HG03280 (cell line): ENCODE measurements around the gene SLC2A3.
"Not testable (repeated sequence)": the region's sequence is repeated elsewhere in the genome, so short reads cannot be mapped to it uniquely, and the experiment has no call there.

Source experiments
- ATAC-seq: cut with Tn5 transposase; IDR thresholded peaks from one replicate; pipeline ENCODE4 v1.9.1; 2021; ENCODE audit warnings: mild to moderate bottlenecking, moderate library complexity; ENCODE audit not compliant: unreplicated experiment

SLC2A3 gene

DNA sequence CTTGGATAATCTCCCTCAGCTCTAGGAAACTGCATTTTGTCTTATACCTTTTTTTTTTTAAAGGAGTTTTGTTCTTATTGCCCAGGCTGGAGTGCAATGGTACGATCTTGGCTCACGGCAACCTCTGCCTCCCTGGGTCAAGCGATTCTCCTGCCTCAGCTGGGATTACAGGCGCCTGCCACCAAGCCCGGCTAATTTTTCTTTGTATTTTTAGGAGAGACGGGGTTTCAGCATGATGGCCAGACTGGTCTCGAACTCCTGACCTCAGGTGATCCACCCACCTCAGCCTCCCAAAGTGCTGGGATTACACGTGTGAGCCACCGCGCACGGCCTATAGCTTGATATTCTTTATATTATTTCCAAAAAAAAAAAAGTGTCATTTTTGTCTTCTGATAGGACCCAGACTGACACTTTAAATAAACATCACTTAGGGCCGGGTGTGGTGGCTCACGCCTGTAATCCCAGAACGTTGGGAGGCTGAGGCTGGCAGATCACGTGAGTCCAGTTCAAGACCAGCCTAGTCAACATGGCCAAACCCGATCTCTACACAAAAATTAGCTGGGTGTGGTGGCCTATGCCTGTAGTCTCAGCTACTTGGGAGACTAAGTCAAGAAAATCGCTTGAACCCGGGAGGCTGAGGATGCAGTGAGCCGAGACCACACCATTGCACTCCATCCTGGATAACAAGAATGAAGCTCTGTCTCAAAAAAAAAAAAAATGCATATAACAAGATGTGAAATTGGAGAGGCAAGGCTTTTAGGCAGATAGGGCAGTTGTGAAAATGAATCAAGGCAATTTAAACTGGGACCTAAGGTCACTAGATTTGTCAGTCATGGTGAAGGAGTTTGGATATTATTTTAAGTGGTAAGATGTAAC is 18.4 kb downstream of the SLC2A3 start:
- no peak for ATAC-seq

DNA sequence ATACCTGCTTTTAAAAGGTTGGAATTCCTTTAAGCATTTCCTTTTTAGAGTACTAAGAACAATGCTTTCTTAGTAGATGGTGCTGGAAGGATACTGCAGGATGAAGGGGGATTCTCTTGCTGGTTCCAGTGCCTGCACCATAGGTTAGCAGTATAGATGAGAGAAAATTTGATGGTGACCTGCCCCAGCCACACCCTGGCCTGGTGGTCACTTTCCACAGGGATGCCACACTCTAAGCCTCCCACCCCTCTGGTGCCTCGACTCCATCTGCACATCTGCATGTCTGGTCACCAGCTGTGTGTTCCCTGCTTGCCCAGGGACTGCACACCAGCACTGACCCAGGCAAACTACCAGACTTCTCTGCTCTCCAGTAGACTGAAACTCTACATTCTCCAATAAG is 19.1 kb downstream of the SLC2A3 start:
- no peak for ATAC-seq

DNA sequence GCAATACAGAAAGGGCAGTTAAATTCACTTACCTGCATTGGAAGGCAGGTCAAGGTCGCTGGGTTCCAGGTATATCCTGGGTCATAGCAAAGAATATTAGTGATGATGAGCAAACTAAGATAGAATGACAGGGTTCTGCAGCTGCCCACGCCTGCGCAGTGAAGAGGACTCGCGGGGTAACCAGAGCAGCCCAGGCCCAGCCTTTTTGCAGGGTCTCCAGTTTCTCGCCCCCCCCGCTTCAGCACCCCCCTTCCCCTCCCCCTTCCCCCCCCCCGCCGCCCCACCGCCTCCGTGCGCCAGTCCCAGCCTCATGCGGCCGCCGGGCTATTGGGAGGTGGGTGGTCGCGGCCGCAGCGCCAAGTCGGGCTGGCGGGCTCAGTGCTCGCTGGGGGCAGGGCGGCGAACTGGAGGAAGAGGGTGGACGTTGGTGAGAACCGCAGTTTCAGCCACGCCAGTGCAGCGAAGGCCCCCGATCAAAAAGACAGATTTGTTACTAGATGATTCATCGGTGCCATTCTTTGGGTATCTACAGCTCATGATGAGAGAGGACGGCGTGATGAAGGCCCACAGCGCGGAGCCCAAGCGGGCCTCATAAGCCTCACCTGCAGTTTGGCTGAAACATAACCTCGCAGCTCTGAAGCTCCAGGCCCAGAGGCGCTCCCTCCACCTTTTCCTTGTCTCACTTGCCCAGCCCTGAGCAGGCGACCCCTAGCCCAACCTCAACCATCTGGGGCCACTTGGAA is 20.2 kb downstream of the SLC2A3 start:
- no peak for ATAC-seq

DNA sequence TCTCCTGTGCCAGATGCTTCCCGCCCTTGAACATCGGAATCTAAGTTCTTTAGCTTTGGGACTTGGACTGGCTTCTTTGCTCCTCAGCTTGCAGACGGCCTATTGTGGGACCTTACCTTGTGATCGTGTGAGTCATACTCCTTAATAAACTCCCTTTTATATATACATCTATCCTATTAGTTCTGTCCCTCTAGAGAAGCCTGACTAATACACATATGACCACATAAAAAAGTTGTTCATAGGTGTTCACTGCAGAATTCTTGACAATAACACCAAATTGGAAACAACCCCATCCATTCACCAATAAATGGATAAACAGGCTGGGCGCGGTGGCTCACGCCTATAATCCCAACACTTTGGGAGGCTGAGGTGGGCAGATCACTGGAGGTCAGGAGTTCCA is 25.9 kb downstream of the SLC2A3 start:
- ATAC-seq = not testable (repeated sequence)

DNA sequence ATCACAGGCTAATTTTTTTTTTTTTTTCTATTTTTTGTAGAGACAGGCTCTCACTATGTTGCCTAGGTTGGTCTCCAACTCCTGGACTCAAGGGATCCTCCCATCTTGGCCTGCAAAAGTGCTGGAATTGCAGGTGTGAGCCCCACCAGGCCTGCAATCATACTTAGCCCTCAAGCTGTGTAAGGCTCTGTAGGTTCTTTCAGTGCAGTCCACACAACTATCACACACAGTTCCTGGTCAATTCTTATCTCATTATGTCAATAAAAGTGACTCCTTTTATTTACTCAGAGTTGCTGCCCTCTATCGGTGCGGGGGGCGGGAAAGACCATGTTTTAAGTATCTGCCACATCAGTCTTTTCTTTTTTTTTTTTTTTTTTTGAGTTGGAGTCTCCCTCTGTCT is 29.0 kb downstream of the SLC2A3 start:
- ATAC-seq = no peak

DNA sequence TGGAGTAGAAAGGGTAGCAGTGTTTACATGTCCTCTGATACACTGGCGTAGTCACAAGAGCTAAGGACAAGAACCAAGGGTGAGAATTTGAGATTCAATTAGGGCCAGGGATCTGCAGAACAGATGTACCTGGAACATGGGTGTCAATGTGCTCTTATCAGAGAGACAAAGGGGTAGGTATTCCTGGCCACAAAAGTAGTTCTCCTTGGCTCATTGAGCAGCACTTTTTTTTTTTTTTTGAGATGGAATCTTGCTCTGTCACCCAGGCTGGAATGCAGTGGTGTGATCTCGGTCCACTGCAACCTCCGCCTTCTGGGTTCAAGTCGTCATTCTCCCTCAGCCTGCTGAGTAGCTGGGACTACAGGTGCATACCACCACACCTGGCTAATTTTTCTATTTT is 29.7 kb downstream of the SLC2A3 start:
- ATAC-seq = not testable (repeated sequence)

DNA sequence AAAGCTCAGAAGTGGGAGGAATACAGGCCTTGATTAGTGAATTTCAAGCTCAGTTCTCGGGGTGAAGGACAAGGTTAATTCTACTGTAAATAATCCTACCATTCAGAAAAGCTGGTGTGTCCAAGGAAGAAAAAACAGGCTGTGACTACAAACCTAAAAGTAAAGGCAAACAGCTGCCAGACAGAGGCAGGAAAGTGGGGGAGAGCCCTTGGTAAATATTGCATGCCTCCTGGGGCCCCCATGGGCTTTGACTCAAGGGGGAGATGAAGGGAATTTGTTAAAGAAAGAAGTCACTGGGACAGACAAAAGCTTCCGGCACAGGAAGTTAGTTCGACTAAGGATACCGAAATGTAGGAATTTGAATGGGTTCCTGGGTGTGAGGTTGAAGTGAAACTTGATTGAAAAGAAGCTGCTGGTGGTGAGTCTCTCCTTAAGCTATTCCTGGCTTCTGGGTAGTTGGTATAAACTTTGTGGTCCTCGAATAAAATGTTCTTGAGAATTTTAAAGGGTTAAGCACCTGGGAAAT is 30.3 kb downstream of the SLC2A3 start:
- ATAC-seq = not testable (repeated sequence)

DNA sequence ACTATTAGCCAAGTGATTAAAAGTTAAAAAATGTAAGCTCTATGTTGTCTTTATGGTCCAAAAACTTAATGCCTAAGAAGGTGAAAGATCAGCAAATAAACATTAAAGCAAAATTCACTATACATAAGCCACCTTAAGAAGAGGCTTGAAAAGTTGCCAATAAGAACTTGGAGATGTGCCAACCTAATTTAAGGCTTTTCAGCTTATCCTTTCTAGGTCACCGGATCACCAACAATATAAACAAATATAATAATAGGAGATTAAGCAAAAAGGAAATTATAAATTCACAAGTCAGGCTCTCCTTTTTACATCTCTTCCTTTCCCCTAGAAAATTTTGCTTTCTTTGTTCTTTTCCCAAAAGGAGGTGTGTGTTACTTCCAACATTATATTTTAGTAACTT is 30.9 kb downstream of the SLC2A3 start:
- ATAC-seq = no peak

DNA sequence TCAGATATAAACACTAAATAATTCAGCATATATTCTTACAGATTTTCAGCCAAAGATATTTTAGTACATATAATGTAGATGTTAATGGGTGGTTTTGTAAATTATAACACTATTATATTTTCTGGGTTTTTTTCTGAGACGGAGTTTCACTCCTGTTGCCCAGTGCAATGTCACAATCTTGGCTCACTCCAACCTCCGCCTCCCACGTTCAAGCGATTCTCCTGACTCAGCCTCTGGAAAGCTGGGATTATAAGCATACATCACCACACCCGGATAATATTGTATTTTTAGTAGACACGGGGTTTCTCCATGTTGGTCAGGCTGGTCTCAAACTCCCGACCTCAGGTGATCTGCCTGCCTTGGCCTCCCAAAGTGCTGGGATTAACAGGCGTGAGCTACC is 33.6 kb downstream of the SLC2A3 start:
- not testable (repeated sequence) for ATAC-seq

DNA sequence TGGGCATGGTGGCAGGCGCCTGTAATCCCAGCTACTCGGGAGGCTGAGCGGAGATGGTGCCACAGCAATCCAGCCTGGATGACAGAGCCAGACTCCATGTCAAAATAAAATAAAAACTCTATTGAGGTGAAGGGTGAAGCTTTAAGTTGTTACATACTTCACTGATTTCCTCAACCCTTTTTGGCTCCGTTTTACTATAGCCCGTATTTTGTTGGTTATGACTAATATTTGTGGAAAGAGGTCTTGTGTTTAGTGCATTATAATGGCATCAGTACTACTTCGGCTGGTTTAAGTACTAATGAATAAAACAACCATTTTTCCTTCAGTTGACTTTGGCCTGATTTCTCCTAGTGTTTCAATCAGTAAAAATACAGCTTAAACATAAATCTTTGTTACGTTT is 36.2 kb downstream of the SLC2A3 start:
- ATAC-seq = no peak

DNA sequence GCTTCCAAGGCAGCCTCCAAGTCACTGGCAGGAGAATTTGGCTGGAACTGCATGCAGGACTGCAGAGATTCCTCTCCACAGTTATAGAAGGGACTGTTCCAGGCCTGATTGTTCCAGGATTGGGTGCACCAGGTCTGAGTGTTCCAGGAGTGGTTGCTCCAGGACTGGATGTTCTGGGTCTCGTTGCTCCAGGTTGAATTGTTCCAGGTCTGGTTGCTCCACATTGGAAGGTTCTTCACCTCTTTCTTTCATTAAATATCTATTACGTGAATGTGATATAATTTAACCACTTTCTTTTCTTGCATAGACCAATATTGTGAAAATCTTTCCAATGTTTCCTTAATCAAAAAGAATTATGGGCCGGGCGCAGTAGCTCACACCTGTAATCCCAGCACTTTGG is 39.3 kb downstream of the SLC2A3 start:
- not testable (repeated sequence) for ATAC-seq

DNA sequence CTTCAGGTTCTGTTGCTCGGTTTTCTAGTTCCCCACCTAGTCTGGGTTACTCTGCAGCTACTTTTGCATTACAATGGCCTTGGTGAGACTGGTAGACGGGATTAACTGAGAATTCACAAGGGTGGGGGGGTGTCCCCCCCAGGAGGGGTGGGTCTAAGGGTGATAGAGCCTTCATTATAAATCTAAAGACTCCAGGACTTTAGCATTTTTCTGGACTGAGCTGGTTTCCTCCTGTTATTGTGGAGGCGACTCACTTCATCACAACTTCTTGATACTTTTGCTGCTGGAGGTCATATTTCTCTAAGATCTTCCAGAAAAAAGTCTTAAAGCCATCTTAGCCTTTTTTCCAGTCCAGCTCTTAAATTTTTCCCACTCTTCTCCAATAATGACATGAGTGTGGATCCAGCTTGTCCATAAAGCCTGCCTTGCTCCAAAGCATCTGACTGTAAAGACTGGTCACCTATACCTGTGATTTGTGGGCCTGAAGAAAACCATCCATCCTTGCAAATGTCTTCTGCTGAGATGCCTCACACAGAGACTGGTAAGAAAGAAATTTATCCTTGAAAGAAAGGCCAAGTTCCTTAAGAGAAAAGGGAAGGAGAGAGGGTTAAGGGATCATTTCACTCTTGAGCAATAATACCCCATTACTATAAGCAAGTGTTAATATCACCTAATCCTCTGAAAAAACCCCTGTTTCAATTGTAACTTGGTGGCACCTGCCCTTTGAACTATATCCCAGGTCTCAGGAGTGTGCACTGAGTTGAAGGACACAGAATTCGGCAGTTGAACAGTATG is 43.6 kb downstream of the SLC2A3 start:
- no peak for ATAC-seq

DNA sequence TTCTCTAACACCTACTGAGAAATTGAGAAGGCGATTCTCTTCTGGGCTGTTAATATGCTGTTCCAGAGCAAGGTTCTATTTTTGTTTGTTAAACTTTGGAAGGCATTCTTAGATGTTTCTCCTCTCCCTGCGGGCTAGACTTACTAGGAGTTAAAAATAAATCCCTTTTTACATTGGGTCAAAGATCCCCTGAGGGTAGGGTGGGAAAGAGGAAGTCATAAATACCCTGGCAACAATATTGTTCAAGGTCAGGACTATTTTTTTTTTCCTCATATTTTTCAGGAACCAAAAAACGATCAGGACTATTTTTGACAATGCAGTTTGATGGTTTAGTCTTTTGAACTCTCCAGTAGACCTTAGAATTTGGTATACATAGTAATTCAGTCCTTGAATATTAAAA is 51.3 kb downstream of the SLC2A3 start:
- no peak for ATAC-seq

DNA sequence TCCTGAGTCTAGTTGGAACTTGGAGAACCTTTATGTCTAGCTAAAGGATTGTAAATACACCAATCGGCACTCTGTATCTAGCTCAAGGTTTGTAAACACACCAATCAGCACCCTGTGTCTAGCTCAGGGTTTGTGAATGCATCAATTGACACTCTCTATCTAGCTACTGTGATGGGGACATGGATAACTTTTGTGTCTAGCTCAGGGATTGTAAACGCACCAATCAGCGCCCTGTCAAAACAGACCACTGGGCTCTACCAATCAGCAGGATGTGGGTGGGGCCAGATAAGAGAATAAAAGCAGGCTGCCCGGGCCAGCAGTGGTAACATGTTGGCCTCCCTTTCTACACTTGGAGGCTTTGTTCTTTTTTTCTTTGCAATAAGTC is 54.3 kb downstream of the SLC2A3 start:
- not testable (repeated sequence) for ATAC-seq

DNA sequence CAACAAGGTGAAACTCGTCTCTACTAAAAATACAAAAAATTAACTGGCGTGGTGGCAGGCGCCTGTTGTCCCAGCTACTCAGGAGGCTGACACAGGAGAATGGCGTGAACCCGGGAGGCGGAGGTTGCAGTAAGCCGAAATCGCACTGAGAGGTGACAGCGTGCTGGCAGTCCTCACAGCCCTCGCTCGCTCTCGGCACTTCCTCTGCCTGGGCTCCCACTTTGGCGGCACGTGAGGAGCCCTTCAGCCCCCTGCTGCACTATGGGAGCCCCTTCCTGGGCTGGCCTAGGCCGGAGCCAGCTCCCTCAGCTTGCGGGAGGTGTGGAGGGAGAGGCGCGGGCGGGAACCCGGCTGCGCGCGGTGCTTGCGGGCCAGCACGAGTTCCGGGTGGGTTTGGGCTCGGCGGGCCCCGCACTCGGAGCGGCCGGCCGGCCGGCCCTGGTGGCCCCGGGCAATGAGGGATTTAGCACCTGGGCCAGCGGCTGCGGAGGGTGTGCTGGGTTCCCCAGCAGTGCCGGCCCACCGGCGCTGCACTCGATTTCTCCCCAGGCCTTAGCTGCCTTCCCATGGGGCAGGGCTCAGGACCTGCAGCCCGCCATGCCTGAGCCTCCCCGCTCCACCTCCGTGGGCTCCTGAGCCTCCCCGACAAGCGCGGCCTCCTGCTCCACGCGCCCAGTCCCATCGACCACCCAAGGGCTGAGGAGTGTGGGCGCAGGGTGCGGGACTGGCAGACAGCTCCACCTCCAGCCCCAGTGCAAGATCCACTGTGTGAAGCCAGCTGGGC is 54.8 kb downstream of the SLC2A3 start:
- ATAC-seq = not testable (repeated sequence)

DNA sequence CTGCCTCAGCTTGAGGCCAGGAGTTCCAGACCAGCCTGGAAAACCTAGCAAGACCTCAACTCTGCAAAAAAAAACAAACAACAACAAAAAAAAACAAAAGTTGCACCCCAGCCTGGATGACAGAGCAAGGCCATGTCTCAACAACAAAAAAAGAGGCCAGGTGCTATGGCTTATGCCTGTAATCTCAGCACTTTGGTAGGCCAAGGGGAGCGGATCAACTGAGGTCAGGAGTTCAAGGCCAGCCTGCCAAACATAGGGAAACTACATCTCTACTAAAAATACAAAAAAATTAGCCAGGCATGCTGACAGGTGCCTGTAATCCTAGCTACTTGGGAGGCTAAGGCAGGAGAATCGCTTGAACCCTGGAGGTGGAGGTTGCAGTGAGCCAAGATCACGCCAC is 56.7 kb downstream of the SLC2A3 start:
- ATAC-seq = no peak

DNA sequence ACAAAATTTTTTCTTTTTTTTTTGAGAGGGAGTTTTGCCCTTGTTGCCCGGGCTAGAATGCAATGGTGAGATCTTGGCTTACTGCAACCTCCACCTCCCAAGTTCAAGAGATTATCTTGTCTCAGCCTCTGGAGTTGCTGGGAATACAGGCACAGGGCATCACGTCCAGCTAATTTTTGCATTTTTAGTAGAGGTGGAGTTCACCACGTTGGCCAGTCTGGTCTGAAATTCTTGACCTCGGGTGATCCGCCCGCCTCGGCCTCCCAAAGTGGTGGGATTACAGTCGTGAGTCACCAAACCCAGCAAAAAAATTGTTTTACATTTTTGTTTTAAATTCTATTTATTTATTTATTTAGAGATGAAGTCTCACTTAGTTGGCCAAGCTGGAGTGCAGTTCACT is 58.6 kb downstream of the SLC2A3 start:
- ATAC-seq = no peak

DNA sequence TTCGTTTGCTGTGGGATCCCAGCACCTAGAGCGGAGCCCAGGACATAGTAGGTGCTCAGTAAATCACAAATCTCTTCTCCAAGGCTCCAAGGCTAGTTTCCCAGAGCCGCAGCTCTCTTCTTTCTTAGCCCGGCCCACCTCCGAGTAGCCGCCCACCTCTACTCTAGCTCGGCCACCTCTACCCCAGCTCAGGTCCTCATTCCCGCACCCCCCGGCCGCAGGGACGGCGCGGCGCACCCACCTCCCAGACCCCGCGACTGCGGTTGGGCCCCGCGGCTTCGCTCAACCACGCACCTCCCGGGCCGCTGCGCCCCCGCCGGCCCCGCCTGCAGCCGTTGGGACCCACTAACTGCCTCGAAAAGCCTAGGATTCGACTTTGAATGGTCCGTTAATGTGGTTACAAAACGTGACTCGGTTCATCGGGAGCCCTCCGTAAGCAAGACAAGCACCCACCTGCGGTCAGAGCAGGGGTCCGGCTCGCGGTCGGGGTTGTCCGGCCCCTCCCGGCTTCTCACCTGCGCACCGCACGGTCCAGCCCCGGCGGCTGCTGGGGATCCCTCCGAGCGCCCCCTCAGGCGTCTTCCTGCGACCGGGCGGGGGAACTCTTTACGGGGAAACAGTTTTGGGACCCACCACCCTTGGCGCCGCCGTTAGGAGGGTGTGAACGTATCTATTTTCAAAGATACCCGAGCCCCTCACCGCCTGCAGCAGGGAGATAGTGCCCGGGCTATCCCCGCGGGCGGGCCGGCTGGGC is 63.2 kb downstream of the SLC2A3 start, which contains the start of gene SLC2A14:
SLC2A14 (minus strand) TSS at position 350 of the 754 bp plus-strand sequence. CDS start 3,035 bp downstream, outside the sequence.
- no peak for ATAC-seq

DNA sequence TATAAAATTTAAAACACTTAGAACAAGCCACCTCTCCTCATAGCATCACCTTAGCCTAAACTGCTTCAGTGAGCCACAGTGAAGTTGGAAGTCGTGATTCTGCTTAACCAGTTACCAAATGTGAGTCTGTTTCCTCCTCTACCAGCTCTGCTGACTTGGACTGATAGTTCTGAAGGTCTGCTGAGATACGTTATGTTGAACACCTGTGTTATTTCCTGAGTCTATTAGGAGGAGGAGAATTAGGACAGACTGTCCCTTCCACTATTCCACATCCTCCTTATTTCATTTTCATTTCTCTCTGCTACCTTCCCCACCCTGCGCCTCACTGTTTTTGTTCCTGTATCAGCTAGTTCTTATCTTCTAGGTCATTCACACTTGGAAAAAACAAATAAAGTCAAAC is 65.7 kb downstream of the SLC2A3 start:
- ATAC-seq = no peak
